Suprapubic skin (tissue), 4 donors: ENCODE results near the gene CPTP. TPM values are rescaled to one million over a fixed set of nuclear protein-coding genes. Genes with fewer than 3 reads are reported as not detected.

Source experiments
- DNase-seq, 2 donors: peaks; one replicate each; pipeline ENCODE4 v3.0.0-alpha.2; 2019; ENCODE audit warnings: low spot score in 2 of 2
- H3K27ac ChIP-seq: fragments of 200-600 bp; sonication (generic); one replicate; pipeline ENCODE4 v1.5.1; 2019
- H3K27me3 ChIP-seq: fragments of 200-600 bp; sonication (generic); one replicate; pipeline ENCODE4 v1.5.1; 2019
- H3K36me3 ChIP-seq: fragments of 200-600 bp; sonication (generic); one replicate; pipeline ENCODE4 v1.5.1; 2019
- H3K4me1 ChIP-seq: fragments of 200-600 bp; sonication (generic); one replicate; pipeline ENCODE4 v1.5.1; 2019
- H3K4me3 ChIP-seq: fragments of 200-600 bp; sonication (generic); one replicate; pipeline ENCODE4 v1.5.1; 2019; ENCODE audit warnings: mild to moderate bottlenecking
- H3K9me3 ChIP-seq: fragments of 200-600 bp; sonication (generic); one replicate; pipeline ENCODE4 v1.5.1; 2019
- CTCF ChIP-seq, 2 donors: fragments of 200-600 bp in 1 of 2; fragments of 450-650 bp in 1 of 2; sonication (generic) in 1 of 2; IDR thresholded peaks; one replicate each; pipeline ENCODE4 v1.5.1; 2016 to 2019; ENCODE audit warnings: antibody characterized with exemption in 2 of 2, mild to moderate bottlenecking in 1 of 2, moderate library complexity in 1 of 2
- EP300 ChIP-seq: sonication (generic); formaldehyde crosslinking; IDR thresholded peaks from one replicate; pipeline ENCODE4 v1.6.1; 2017; ENCODE audit warnings: antibody characterized with exemption
- POLR2A ChIP-seq, 2 donors: fragments of 450-650 bp; IDR thresholded peaks; one replicate each; pipeline ENCODE4 v1.6.1; 2017; ENCODE audit warnings: antibody characterized with exemption in 2 of 2, mild to moderate bottlenecking in 2 of 2, moderate library complexity in 2 of 2
- POLR2AphosphoS5 ChIP-seq, 3 donors: sonication (generic); formaldehyde crosslinking; IDR thresholded peaks; one replicate each; pipeline ENCODE4 v1.6.1; 2017; ENCODE audit warnings: antibody characterized with exemption in 3 of 3
- WGBS: methylation state at CpG from one replicate; pipeline ENCODE4 v1.1.5; 2018; 5-methylcytosine and 5-hydroxymethylcytosine counted together
- total RNA-seq, 4 donors: library from RNA; depleted of rRNA; stranded (reverse); fragments of >200 nt; gene quantifications; one replicate each; pipeline ENCODE4 v1.1.0, GENCODE V29; 2016

The CPTP gene
- total RNA-seq, 4 donors from 2014 or later = 32.5 to 60.4 (median 54.3) TPM

- no peak for DNase-seq
- H3K27ac ChIP-seq = no peak overlapping the region
- 60% methylated on average over 2 of the region's 94 CpGs for WGBS
- H3K9me3 ChIP-seq = no peaks in the 10 kb centered on the region
- no peak for TF ChIP-seq EP300
- no peak for TF ChIP-seq POLR2A (IDR thresholded peaks at IDR 0.05)
- TF ChIP-seq CTCF (IDR thresholded peaks at IDR 0.05) = no peak
- no peak for TF ChIP-seq POLR2AphosphoS5 (IDR thresholded peaks at IDR 0.05)
- no peak overlapping the region for H3K4me3 ChIP-seq
- H3K36me3 ChIP-seq = peaks cover 45% of the 10 kb centered on the region
- H3K27me3 ChIP-seq = no peaks in the 10 kb centered on the region
- H3K4me1 ChIP-seq = peaks cover 21% of the 10 kb centered on the region
Observed at GRCh38 chr1:1293263-1294249, 31.0 kb upstream of the CPTP start.

- no peak overlapping the region for H3K4me3 ChIP-seq
- TF ChIP-seq POLR2A (IDR thresholded peaks at IDR 0.05) (no peak), POLR2AphosphoS5 (IDR thresholded peaks at IDR 0.05) (no peak), EP300 (no peak), CTCF (IDR thresholded peaks at IDR 0.05) (no peak)
- H3K4me1 ChIP-seq = peaks cover 21% of the 10 kb centered on the region
- H3K27ac ChIP-seq = no peak overlapping the region
- peaks cover 51% of the 10 kb centered on the region for H3K36me3 ChIP-seq
- 92% methylated on average over 10 of the region's 58 CpGs for WGBS
- H3K9me3 ChIP-seq = no peaks in the 10 kb centered on the region
- no peaks in the 10 kb centered on the region for H3K27me3 ChIP-seq
- no peak for DNase-seq
Observed at GRCh38 chr1:1294250-1294890, 30.2 kb upstream of the CPTP start.

GRCh38 chr1:1295154-1295923 is 29.3 kb upstream of the CPTP start:
- DNase-seq = no peak
- TF ChIP-seq EP300 (no peak), CTCF (IDR thresholded peaks at IDR 0.05) (no peak), POLR2AphosphoS5 (IDR thresholded peaks at IDR 0.05) (no peak), POLR2A (IDR thresholded peaks at IDR 0.05) (no peak)
- peaks cover 60% of the 10 kb centered on the region for H3K36me3 ChIP-seq
- H3K4me1 ChIP-seq = peaks cover 20% of the 10 kb centered on the region
- H3K27me3 ChIP-seq = no peaks in the 10 kb centered on the region
- no peaks in the 10 kb centered on the region for H3K9me3 ChIP-seq
- no peak overlapping the region for H3K27ac ChIP-seq
- H3K4me3 ChIP-seq = no peak overlapping the region
- WGBS = 97% methylated on average over 18 of the region's 35 CpGs

GRCh38 chr1:1296070-1297061 is 28.2 kb upstream of the CPTP start:
- Histone ChIP-seq H3K4me3 (no peak overlapping the region), H3K27me3 (no peaks in the 10 kb centered on the region), H3K36me3 (peaks cover 64% of the 10 kb centered on the region), H3K4me1 (peaks cover 9% of the 10 kb centered on the region), H3K9me3 (no peaks in the 10 kb centered on the region), H3K27ac (no peak overlapping the region)
- TF ChIP-seq POLR2AphosphoS5 (IDR thresholded peaks at IDR 0.05) (no peak), CTCF (IDR thresholded peaks at IDR 0.05) (no peak), EP300 (no peak), POLR2A (IDR thresholded peaks at IDR 0.05) (no peak)
- DNase-seq = no peak
- WGBS = 87% methylated on average over 22 of the region's 62 CpGs
